CD4-positive, alpha-beta T cell (primary cell): ENCODE measurements around the gene P2RY14. TPM values are rescaled to one million over a fixed set of nuclear protein-coding genes. Genes with fewer than 3 reads are reported as not detected.

Experiments used
- ATAC-seq: fragments of 200-7000 bp; cut with Tn5 transposase; one replicate; pipeline ENCODE4 v1.10.0; 2022; ENCODE audit warnings: mild to moderate bottlenecking; ENCODE audit not compliant: poor library complexity
- CTCF ChIA-PET: fragments of 350-600 bp; sonication (Branson Sonifier 250); formaldehyde crosslinking; loops from one replicate; lab custom pipeline; 2021; ENCODE audit warnings: antibody characterized with exemption, inconsistent platforms; lab: Charles Lee
- POLR2A ChIA-PET: fragments of 350-600 bp; sonication (Branson Sonifier 250); formaldehyde crosslinking; loops from one replicate; lab custom pipeline; 2021; ENCODE audit warnings: antibody characterized with exemption, inconsistent platforms; lab: Charles Lee
- DNase-seq, 14 experiments: peaks; one replicate each; pipeline ENCODE4 v3.0.0-alpha.2; 2013 to 2020; ENCODE audit warnings: mixed read lengths in 2 of 14
- H3K27ac ChIP-seq, 2 donors: one replicate each; pipeline versions ENCODE4 v1.5.1 to v1.7.0; 2013; ENCODE audit warnings: low read length in 2 of 2, low read depth in 1 of 2, mild to moderate bottlenecking in 1 of 2
- H3K27me3 ChIP-seq, 2 experiments: 1 replicate in 1 of 2; 2 replicates in 1 of 2; pipeline versions ENCODE4 v1.6.1 to v1.7.0; 2013; ENCODE audit warnings: low read length in 2 of 2, control low read depth in 1 of 2, mild to moderate bottlenecking in 1 of 2, moderate library complexity in 1 of 2; ENCODE audit not compliant: insufficient read depth in 2 of 2, control insufficient read depth in 1 of 2
- H3K36me3 ChIP-seq: one replicate; pipeline ENCODE4 v1.6.1; 2013; ENCODE audit warnings: low read length, control low read depth; ENCODE audit not compliant: insufficient read depth
- H3K4me1 ChIP-seq: one replicate; pipeline ENCODE4 v1.6.1; 2013; ENCODE audit warnings: low read length, control low read depth; ENCODE audit not compliant: insufficient read depth
- H3K4me3 ChIP-seq: one replicate; pipeline ENCODE4 v1.5.1; 2013; ENCODE audit warnings: mild to moderate bottlenecking, low read length, moderate library complexity
- H3K9me3 ChIP-seq, 2 experiments: 1 replicate in 1 of 2; 2 replicates in 1 of 2; pipeline versions ENCODE4 v1.6.1 to v1.7.0; 2013; ENCODE audit warnings: low read length in 2 of 2, mild to moderate bottlenecking in 2 of 2, control low read depth in 1 of 2, moderate library complexity in 1 of 2; ENCODE audit not compliant: control insufficient read depth in 1 of 2, insufficient read depth in 1 of 2
- H3K27ac Mint-ChIP-seq: one replicate; pipeline ENCODE4 v1.8.0; 2020; ENCODE audit warnings: mixed read lengths
- H3K27me3 Mint-ChIP-seq: one replicate; pipeline ENCODE4 v1.8.0; 2021; ENCODE audit warnings: mixed read lengths
- H3K36me3 Mint-ChIP-seq: one replicate; pipeline ENCODE4 v1.8.0; 2021; ENCODE audit warnings: low read depth, mixed read lengths
- H3K4me1 Mint-ChIP-seq: one replicate; pipeline ENCODE4 v1.8.0; 2021; ENCODE audit warnings: low read depth, mixed read lengths
- H3K4me3 Mint-ChIP-seq: one replicate; pipeline ENCODE4 v1.8.0; 2020; ENCODE audit warnings: mild to moderate bottlenecking, mixed read lengths
- H3K9me3 Mint-ChIP-seq: one replicate; pipeline ENCODE4 v1.8.0; 2020; ENCODE audit warnings: mixed read lengths
- intact Hi-C, 2 experiments: fragments of 100-400 bp; cut with DNase I in 1 of 2; cut with micrococcal nuclease in 1 of 2; formaldehyde crosslinking; loops; one replicate each; pipeline versions ENCODE4 v1.15.1 to v1.9.0; 2023 to 2025; cut with DNase I, micrococcal nuclease
- total RNA-seq, 174 experiments: library from RNA in 2 of 174; stranded (reverse) in 2 of 174; gene quantifications; one replicate each; pipeline ENCODE4 v1.2.3 and lab custom pipeline; 2021 to 2026
- TF ChIP-seq, protein P1 (sequence below): fragments of 200-600 bp; IDR thresholded peaks from one replicate; pipeline ENCODE4 v1.8.0; 2022; ENCODE audit warnings: antibody characterized with exemption, mild to moderate bottlenecking

The P2RY14 gene
- total RNA-seq, 2 experiments from 2014 or later, result 0.22 TPM; not detected in 1

DNA sequence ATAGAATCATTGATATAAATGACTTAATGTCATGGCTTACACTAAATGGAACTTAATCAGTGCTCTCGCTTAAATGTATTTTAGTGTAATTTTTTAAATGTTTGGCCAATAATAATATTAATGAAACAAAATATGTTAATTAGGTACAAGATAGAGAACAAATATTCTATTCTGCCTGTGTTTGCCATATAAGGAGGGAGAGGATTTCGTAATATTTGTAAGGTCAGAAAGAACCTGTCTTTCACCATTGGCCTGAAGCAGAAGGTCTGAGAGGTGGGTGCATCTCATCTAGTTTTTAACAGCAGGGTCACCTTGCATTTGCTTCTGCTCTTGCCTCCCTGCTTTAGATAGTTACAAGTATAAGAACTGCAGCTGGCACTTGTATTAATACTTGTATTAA lies 35.8 kb upstream of the P2RY14 start:
- TF ChIP-seq, protein P1, sequence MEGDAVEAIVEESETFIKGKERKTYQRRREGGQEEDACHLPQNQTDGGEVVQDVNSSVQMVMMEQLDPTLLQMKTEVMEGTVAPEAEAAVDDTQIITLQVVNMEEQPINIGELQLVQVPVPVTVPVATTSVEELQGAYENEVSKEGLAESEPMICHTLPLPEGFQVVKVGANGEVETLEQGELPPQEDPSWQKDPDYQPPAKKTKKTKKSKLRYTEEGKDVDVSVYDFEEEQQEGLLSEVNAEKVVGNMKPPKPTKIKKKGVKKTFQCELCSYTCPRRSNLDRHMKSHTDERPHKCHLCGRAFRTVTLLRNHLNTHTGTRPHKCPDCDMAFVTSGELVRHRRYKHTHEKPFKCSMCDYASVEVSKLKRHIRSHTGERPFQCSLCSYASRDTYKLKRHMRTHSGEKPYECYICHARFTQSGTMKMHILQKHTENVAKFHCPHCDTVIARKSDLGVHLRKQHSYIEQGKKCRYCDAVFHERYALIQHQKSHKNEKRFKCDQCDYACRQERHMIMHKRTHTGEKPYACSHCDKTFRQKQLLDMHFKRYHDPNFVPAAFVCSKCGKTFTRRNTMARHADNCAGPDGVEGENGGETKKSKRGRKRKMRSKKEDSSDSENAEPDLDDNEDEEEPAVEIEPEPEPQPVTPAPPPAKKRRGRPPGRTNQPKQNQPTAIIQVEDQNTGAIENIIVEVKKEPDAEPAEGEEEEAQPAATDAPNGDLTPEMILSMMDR, result no peak
- Histone ChIP-seq H3K27ac (no peak overlapping the region), H3K4me1 (no peaks in the 10 kb centered on the region), H3K36me3 (no peaks in the 10 kb centered on the region), H3K9me3 (no peaks in the 10 kb centered on the region), H3K27me3 (peaks cover 0 to 5% of the 10 kb centered on the region in 2 experiments), H3K4me3 (no peak overlapping the region)
- ChIA-PET POLR2A (interaction anchor here (0.9 kb wide), 1 partner anchor 10 kb away, joined by 3 read pairs; no protein-coding TSS in a partner anchor), CTCF (interaction anchor here (1.0 kb wide), 1 partner anchor 10 kb away, joined by 3 read pairs; no protein-coding TSS in a partner anchor)
- no peak for DNase-seq
- H3K4me1 Mint-ChIP-seq, result no peaks in the 10 kb centered on the region
- H3K4me3 Mint-ChIP-seq, result no peak overlapping the region
- H3K27ac Mint-ChIP-seq, result no peak overlapping the region
- no peaks in the 10 kb centered on the region for H3K36me3 Mint-ChIP-seq
- H3K27me3 Mint-ChIP-seq, result no peaks in the 10 kb centered on the region
- H3K9me3 Mint-ChIP-seq, result no peaks in the 10 kb centered on the region
- ATAC-seq, result no peak
- intact Hi-C loops, result no loop called here

DNA sequence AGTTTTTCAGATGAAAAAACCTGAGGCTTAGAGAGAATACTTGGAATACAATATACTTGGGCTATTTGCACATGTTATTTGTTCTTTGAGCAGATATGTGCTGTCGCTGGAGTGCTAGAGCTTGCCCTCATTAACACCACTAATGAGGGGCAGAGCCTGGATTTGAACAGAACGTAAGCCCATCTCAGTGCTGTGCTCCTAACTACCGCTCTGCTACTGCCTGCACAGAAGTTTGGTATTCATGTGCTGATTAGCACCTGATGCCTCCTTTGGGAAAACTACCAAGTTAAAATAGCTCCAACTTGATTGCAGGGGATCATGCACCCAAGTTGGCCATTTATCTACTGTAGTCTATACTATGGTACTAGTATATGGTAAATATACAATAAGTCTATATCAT lies 34.6 kb upstream of the P2RY14 start:
- Histone ChIP-seq H3K27me3 (peaks cover 0 to 5% of the 10 kb centered on the region in 2 experiments), H3K27ac (no peak overlapping the region), H3K9me3 (no peaks in the 10 kb centered on the region), H3K36me3 (no peaks in the 10 kb centered on the region), H3K4me3 (no peak overlapping the region), H3K4me1 (no peaks in the 10 kb centered on the region)
- ATAC-seq, result no peak
- TF ChIP-seq, protein P1, result no peak
- Mint-ChIP-seq H3K36me3 (no peaks in the 10 kb centered on the region), H3K4me3 (no peak overlapping the region), H3K9me3 (no peaks in the 10 kb centered on the region), H3K27ac (no peak overlapping the region), H3K4me1 (no peaks in the 10 kb centered on the region), H3K27me3 (no peaks in the 10 kb centered on the region)
- DNase-seq, result no peak
- ChIA-PET POLR2A (interaction anchor here (0.6 to 0.7 kb wide), 2 partner anchors 1209 to 1812 kb away, joined by 3 to 4 read pairs; no protein-coding TSS in a partner anchor), CTCF (interaction anchor here (1.0 kb wide), 1 partner anchor 11 kb away, joined by 3 read pairs; no protein-coding TSS in a partner anchor)
- intact Hi-C loops, result no loop called here

DNA sequence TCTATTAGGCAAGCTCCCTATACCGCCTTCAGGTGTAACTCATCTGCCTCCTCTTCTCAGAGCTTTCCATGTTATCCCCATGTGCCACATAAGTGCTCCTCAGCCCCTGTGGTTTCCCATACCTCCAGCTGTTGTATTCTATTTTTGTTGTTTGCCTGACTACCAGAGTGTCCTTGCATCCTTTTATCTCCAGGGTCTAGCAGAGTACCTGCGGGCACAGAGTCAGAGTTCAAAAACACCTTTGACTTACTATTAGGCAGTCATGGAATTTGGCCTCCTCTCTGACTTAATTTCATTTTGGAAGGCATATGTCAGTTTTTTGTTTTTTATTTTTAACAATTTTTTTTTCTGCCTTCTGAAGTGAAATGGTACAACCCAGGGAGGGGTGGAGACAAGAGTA lies 31.2 kb upstream of the P2RY14 start:
- ChIA-PET CTCF (no interaction called here), POLR2A (no interaction called here)
- DNase-seq (no peak), ATAC-seq (no peak)
- Mint-ChIP-seq H3K4me1 (peaks cover 5% of the 10 kb centered on the region), H3K9me3 (no peaks in the 10 kb centered on the region), H3K27me3 (no peaks in the 10 kb centered on the region), H3K36me3 (no peaks in the 10 kb centered on the region), H3K27ac (no peak overlapping the region), H3K4me3 (no peak overlapping the region)
- intact Hi-C loops, result no loop called here
- TF ChIP-seq, protein P1, result no peak
- H3K36me3 ChIP-seq, result no peaks in the 10 kb centered on the region
- no peaks in the 10 kb centered on the region for H3K27me3 ChIP-seq
- peaks cover 4% of the 10 kb centered on the region for H3K4me1 ChIP-seq
- no peaks in the 10 kb centered on the region for H3K9me3 ChIP-seq
- no peak overlapping the region for H3K4me3 ChIP-seq
- H3K27ac ChIP-seq, result no peak overlapping the region
